Measurements from ENCODE around the gene FAM241B.

The FAM241B gene

DNA sequence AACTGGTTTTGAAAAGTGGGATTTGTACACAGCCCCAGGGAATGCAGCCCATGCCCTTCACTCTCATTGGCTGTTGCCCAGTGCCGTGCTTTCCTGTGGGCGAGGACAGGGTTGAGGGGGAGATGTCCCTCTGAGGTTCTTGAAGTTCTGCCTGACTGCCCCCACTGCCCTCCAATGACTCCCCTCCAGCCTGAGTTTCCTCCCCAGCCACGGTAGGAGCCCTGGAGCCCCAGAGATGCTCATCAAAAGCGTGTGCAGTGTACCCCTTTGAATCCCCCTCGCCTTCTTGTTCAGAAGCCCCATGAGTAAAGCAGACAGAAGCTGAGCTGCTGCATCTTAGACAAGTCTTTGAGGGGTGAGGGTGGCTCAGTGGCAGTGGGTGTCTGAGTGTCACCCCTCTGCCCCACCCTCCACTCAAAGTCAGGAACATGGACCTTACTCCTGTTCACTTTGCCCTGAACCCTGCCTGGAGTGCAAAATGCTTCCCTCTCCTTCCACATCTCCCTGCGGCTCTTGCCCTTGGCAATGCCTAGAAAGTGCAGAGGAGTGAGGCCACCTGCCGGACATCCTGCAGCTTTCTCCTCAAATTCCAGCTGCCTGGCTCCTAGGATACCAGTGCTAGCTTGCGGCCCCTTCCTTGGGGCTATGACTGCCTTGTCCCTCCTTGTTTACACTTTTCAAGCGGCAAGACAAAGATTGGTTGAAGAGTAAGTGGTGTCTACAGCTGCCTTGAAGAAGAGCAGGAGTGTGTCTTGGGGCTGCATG, 19.9 kb downstream of the FAM241B start:
- DNase-seq (ENCODE audit: low spot score): no peak

DNA sequence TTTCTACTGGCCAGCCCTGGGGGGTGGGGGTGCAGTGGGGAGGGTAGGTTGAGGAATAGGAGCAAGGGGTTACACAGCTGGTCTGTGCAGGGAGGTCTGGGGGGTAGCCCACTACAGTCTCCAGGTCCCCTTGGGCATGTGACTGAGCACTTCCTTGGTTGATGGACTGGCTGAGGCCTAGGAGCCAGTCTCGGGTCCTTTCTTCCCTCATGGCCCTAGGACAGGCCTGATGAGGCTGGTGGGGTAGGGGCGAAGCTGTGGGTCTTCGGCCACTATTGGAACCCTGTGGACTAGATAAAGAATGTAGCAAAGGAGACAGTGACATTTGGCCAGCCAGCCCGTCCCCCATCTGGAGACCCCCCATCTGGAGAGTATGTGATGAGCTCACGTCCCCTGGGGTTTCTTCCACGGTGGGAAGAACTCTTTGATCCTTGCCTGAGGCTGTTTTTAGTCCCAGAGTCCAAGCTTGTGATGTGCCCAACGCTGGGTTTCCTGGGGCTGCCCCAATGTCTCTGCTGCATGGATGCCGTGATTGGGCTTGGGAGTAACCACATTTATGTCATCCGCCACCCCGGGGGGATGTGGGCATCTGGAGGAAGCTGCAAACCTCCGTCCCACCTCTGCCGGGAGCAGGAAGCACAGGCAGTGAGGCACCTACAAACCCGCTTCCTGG, 20.7 kb downstream of the FAM241B start:
- no peak for DNase-seq (ENCODE audit: low spot score)

DNA sequence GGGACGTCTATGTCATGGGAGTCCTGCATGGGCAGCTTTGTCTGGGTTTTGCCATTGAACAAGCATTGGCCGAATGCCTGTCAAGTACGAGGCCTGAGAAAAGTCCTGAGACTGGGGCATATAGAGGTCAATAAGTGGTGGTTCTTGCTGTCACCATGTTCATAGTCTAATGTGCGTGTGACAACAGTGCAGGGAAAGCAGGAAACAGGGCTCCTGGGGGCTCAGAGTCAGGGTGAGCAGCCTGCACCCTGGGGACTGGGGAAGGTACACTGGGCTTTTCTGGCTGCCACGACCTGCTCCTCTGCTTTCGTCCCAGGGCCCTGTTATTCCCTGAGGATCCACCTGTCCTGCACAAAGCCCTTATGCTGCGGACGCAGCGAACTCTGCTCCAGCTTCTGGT, 21.3 kb downstream of the FAM241B start:
- no peak for DNase-seq (ENCODE audit: low spot score)

DNA sequence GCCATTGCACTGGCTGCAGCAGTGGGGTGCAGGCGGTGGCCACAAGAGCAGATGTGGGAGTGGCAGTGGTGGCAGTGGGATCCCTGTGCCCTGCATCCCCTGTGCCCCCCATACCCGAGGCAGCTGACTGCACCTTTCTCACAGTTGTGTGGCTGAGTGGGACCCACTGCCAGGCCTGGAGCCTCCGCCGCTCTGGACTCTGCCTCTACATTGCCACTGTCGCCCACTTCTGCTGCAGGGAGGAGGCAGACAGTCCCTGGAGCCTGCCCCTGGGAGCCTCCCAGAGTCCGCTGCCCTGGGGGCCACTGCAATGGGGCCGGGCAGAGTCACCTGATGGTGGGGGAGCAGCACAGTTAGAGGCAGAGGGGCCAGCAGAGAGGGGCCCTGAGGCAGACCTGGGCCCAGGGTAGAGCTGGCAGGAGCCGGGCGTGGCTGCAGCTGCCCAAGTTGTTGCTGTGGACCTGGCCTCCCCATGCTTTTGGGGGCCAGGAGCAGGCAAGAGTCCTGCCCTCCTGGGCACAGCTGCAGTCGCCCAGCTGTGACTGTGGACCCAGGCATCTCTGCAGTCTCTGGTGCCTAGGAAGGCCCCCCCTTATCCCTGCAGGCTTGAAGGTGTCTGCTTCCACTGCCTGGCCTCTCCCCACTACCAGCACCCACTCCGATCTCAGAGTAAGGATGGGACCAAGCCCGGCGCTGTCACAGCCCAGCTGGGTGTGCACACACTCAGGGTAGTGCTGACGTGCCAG, 22.2 kb downstream of the FAM241B start:
- DNase-seq (ENCODE audit: low spot score): no peak

DNA sequence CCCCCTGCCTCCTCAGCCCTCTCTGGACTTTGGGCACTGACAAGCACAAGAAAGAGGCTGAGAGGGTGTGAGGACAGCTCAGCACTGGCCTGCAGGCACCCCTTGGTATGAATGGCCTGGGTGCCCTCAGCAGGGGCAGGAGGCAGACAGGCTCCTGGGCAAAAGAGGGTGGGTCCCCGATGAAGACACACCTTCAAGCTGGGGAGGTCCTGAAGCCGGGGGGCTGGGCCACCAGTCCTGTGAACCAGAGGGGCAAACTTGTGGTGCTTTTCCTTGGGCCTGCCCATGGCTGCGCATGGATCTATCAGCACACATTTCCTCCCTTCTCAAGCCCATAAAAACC, 22.8 kb downstream of the FAM241B start:
- no peak for DNase-seq (ENCODE audit: low spot score)

DNA sequence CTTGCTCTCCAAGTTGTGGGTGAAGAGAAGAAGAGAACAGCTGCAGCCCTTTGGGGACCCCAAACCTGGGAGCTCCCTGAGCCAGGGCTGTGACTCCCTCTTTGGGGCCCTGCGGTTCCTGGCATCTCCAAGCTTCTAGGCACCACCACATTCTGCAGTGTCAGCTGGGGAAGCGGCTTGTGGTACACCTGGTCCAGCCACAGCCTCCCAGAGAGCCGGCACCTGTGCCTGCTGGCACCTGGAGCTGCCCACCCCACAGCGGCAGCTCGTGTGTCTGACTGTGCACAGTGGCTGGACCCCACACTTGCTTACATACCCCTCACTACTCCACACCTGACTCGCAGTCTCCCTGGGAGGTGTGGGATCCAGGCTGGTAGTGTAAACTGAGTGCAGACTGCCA, 23.5 kb downstream of the FAM241B start:
- no peak for DNase-seq (ENCODE audit: low spot score)

DNA sequence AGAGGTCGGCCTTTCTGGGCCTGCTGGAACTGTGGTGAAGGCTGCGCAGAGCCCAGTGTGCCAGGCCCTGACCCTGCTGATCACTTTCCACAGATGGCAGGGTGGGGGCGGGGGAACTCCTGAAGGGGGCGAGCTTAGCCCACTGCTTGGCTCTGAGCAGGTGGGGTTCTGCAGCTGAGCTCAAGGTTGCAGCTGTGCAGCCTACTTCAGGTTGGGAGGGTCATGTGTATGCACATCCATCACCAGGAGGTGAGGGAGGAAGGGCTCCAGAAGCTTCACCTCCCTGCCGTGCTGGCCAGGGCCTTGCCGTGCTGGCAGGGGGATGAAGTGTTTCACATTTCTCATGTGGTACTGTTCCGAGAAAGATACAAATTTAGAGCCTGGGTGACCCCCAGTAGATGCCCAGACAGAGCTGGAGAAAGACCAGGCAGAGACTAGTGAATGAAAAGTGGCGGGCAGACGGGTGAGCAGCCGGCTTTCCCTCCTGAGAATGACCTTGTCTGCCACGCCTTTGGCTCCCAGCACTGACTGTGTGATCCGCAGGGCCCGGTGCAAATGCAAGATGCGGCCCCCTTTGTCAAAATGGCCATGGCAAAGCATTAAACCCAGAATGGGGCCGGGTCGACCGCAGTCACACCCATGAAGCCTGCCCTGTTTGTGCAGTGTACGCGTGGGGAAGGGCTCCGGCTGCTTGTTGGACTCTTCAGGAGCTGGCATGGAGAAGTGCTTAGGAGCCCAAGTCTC, 25.2 kb downstream of the FAM241B start:
- DNase-seq (ENCODE audit: low spot score): no peak

DNA sequence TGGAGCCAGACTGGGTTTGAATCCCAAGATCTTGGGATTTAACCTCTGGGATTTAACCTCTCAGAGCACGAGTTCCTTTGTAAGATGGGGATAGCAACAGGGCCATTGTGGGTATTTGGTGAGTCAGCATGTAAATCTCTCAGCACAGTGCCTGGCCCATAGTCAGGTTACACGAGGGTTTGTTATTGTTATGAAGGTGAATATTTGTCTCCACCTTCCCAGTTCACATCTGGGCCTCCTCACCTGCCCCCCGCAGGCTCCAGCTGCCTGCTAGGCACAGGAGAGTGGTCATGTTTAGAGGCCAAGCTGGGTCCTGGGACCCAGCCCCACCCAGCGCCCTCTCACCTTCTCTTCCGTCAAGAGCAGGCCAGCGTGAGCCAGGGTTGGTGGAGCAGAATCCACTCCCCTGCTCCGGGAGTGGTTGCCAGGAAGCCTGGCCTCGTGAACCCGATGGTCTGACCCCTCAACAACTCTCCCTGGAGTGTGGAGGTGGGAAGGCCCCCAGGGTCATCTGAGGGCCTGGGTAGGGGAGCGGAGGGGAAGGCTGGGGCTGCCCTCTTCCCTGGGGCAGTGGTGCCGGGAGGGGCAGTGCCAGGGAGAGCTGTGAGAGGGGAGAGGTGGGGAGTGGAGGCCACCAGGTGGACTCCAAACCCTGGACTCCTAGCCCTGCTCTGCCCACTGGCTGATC, 26.0 kb downstream of the FAM241B start:
- DNase-seq (ENCODE audit: low spot score): no peak

DNA sequence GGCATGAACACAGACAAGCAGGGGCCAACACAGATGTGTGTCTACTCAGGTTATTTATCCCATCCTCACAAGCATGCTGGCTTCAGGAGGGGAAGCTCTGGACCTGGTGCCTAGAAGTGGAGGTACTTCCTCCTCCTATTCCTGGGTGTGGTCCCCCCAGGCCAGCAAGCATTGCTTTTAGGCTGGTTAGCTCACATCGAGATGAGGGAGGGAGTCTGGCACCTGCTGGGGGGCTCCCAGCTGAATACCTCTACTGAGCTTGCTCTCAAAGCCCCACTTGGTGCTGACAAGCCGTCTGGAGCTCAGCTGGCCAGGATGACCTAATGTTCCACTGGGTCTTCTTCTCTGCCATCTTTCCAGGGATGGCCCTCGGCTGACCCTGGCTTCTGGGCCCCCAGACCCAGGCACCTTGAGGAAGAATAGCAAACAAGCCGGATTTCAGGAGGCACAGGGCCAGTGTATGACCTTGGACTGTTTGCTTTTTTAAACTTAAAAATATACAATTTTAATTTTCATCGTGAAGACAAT, 26.8 kb downstream of the FAM241B start:
- DNase-seq (ENCODE audit: low spot score): no peak

DNA sequence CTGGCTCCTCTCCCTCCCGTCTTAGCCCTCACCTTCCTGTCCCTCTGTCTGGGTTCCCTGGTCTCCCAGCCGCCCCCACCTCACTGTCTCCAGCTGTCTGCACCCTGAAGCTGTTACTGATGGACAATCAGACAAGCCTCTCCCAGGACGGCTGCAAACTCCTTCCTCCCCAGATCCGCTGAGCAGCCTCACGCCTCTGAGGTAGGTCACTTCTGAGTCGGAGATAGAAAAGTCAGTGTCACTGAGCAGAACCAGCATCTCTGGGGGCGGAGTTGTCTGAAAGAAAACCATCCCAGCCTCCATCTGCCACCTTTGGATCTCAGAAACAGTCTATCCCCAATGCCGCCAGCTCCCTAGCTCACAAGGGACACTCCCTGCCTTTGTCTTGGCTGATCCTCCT, 27.4 kb downstream of the FAM241B start:
- DNase-seq (ENCODE audit: low spot score): no peak

DNA sequence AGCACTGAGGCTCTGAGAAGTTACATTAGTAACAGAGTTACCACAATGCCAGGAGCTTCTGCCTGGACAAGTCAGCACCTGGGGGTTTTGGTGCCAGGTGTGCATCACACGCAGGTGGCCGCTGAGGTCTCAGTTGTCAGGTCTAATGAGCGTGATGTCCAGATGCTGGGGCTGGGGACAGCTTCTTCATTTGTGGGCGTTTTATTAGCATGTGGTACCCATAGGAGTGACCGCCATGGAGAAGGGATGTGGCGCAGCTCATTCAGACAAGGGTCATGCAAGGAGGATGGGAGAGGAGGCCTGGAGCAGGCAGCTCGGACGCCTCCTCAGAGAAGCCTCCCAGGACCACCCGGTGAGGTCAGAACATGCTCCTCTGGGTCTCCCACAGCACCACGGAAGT, 27.8 kb downstream of the FAM241B start:
- DNase-seq (ENCODE audit: low spot score): no peak

DNA sequence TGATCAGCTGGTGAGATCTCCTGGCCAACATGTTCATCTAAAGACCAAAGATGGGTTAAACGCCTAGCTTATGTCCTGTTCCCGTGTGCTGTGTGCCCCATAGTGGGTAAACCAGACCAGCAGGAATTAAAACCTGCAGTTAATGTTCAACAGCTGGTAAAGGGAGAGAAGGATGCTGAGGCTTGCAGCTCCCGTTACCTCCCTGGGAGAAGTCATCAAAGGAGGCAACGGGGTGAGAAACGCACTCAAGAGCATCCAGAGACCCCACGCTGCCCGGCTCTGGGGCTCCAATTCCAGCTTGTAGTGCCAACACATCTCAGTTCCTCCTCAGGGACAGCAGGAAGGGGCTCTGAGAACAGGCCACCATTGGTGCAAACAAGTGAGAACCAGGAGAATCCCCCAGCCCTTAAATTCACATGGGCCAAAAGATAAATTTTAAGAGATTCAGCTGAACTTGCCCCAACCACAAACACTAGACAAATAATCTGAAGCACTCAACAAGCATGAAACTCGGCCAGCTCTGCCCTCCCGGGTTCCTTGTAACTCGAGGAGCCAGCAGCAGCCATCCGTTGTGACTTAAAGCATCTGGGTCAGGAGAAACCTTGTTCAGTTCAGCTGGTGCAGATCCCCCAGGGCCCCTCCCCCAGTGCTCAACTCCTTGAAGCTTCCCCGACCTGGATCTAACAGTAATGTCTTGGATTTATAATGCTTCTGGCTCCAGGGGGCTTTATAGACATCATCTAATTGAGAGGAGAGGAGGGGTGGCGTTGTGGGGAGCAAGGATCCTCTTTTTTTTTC, 29.4 kb downstream of the FAM241B start:
- DNase-seq (ENCODE audit: low spot score): no peak

DNA sequence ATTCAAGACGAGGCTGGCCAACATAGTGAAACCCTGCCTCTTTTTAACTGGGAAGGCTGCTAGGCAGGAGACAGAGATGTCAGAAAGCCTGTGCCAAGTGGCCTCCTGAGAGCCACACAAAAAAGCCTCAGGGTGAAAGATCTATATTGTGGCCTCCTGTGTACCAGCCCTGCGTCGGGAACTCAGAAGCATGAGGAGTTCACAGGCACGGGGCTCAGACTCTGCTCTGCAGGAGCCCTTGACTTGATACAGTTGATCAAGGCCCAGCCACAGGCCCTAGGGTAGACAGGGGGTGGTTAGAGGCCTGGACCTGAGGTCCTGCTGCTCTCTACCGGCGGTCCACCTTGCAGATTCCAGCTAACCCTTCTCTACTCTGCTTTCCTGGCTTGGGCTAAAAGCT, 30.2 kb downstream of the FAM241B start:
- no peak for DNase-seq (ENCODE audit: low spot score)

DNA sequence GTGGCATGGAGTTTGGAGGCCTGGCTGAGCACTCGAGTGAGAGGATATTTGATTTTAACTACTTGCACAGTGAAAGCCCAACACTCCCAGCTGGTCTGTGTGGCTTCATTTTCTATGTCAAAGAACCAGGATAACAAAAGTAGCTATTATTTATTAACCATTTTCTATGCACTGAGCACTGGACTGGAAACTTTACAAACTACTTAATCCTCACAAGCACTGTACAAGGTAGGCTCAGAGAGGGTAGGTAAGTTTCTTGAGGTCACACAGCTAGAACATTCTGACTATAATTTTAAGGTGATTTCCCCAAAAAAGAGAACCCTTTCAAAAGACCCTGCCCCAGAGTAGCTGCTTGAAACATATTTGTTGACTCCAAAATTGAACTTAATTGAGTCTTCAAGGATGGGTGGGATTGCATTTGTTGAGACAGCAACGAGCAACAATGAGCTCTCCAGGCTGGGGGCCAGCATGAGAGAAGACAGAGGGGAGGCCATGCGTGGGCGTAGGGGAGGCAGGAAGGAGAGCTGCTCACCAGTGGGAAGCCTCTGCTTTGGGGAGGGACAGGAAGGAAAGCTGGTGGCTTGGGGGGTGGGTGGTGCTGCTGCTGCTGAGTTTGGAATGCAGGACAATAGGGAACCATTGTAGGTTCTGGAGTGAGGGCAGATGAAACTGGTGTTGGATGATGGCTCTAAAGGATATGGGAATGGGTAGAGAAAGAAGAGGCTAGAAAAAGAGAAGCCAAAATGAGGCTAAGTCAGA, 31.5 kb downstream of the FAM241B start:
- DNase-seq (ENCODE audit: low spot score): no peak

DNA sequence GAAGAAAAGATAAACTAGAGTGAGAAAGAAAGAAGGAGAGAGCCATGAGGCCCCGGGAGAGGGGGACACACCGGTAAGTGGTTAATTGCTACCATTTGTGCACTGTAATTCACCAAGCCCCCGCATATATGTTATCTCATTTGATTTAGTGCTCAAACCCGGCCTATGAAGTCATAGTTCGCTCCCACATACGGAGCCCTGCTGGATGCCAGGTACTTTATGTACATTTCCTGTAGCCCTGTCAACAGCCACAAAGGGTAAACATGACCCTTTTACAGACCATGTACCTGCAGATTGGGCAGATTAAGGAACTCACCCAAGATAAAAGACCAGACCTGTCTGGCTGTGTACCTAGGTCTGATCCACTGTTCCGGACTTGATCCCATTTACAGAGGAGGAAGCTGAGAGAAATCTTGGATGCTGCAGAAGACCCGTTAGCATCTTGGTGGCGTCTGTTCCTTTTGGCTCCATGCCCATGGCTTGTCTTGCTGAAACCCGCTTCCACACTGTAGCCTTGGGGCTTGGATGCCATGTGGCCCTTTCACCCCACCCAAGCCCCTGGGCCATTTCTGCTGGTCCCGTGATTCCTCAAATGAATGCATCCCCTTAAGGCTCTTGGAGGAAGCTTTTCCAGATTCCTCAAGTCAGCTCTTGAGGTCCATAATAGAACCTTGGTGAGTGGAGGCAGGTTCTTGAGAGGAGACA, 32.3 kb downstream of the FAM241B start:
- DNase-seq (ENCODE audit: low spot score): no peak

DNA sequence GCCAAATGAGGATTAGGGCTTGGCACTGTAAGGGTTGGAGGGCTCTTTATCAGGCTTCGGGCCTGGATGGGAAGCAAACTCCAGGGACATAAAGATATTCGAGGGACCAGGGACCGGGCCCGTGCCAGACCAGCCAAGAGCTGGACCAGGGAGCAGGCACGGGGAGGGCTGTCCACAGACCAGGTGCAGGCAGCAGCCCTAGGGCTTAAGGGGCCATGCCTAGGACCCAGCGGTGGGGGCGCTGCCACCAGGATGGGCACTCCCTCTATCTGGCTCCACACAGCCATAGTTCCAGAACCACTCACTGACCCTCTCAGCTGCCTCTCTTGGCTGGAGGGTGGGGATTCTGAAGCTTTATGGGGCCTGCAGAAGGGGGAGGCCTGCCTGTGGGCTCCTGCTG, 32.9 kb downstream of the FAM241B start:
- no peak for DNase-seq (ENCODE audit: low spot score)

DNA sequence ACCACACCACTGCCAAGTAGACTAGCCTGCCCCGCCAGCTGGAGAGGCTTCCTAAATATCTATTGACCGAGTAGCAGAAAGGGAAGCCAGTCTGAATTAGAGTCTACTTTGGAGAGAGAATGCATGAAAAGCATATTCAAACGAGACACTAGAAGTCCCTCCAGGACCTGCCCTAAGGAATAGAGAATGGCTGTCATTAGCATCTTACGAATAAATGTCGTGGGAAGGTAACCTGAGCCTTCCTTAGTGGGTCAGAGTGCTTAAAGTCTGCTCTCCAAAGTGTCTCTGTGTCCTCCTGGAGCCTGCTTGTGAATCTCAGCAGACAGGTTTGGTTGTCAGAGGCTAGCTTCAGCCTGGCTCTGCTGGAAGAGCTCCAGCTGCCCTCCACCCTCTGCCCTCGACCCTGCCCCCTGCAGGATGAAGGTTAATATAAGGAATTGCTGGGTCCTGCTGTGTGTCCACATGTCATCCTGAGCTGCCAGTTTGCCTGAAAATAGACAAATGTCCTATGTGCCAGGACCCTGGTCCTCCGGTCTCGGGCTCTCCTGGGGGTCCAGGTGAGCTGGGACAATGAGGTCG, 33.4 kb downstream of the FAM241B start:
- no peak for DNase-seq (ENCODE audit: low spot score)

DNA sequence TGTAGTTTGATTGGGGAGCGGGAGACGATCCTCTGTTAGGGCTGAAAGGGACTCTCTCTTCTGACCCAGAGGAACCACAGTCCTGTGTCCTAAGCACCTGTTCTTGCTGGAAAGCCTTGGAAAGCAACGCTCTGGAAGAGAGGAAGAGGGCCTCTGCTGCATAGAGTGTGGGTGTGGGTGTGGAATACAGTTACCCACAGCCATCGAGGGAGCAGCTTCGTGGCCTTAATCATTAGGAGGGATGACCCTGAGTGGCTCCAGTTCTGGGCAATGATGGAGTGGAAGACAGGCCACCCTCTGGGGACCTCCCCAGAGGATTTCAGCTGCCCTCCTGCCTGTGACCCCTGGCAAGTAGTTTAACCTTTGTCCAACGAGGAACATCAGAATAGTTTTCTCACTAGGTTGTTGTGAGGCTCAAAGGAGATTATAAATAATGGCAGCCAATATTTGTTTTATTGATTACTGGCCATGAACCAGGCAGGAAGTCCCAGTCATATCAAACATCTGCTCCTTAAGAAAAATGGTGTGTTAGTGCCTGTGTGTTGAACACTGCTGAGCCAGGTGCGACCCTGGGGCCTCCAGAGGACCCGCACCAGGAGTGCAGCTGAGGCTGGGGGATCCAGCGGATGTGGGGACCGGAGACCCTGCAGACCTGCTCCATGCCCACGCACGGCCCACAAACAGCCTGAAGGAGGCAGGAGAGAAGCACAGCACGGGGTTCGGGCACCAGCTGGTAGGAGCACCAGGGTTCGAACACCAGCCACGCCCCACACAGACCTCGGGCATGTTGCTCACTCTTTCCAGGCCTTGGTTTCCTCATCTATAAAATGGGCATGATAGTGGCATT, 35.6 kb downstream of the FAM241B start:
- no peak for DNase-seq (ENCODE audit: low spot score)

All from hepatic stellate cell (primary cell).